ENCODE data around the gene PLCL2.

DNA sequence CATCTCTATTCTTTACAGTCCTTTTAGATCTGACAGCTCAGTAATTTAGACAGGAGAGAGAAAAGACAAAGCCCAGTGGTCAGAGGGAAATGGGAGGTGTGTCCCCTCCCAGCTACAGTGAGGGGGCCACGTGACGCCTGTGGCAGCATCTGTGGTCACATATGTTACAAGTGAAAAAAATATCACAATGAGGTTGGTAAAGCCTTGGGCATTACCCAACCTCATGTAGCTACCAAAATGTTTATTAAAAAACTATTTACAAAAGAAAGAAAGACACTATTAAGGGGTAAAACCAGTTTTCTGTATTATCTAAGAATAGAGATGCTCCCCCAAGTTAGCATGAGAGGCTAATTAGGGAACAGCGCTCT is 42.9 kb upstream of the PLCL2 start:
- TF ChIP-seq, protein P1, sequence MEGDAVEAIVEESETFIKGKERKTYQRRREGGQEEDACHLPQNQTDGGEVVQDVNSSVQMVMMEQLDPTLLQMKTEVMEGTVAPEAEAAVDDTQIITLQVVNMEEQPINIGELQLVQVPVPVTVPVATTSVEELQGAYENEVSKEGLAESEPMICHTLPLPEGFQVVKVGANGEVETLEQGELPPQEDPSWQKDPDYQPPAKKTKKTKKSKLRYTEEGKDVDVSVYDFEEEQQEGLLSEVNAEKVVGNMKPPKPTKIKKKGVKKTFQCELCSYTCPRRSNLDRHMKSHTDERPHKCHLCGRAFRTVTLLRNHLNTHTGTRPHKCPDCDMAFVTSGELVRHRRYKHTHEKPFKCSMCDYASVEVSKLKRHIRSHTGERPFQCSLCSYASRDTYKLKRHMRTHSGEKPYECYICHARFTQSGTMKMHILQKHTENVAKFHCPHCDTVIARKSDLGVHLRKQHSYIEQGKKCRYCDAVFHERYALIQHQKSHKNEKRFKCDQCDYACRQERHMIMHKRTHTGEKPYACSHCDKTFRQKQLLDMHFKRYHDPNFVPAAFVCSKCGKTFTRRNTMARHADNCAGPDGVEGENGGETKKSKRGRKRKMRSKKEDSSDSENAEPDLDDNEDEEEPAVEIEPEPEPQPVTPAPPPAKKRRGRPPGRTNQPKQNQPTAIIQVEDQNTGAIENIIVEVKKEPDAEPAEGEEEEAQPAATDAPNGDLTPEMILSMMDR (IDR thresholded peaks at IDR 0.05), result no peak
- TF ChIP-seq POLR2A (IDR thresholded peaks at IDR 0.05), result no peak
